DOHH2 (cell line): ENCODE measurements around the gene NLK.

Experiments
- H3F3A ChIP-seq: fragments of 200-600 bp; sonication (generic), shearing (Covaris generic); 2 replicates; pipeline ENCODE4 v1.6.0; 2016; ENCODE audit warnings: antibody characterized with exemption, mild to moderate bottlenecking; ENCODE audit not compliant: control insufficient read depth, insufficient read depth
- H3K27ac ChIP-seq: fragments of 200-600 bp; sonication (generic); 2 replicates; pipeline ENCODE4 v1.5.1; 2014; ENCODE audit warnings: low read depth, mild to moderate bottlenecking, low read length, moderate library complexity
- H3K27me3 ChIP-seq: fragments of 200-600 bp; sonication (generic); 2 replicates; pipeline ENCODE4 v1.6.1; 2014; ENCODE audit warnings: mild to moderate bottlenecking, low read length, mixed read lengths; ENCODE audit not compliant: control insufficient read depth
- H3K36me3 ChIP-seq: fragments of 200-600 bp; sonication (generic); 2 replicates; pipeline ENCODE4 v1.6.1; 2014; ENCODE audit warnings: mild to moderate bottlenecking, low read length, moderate library complexity, mixed read lengths; ENCODE audit not compliant: control insufficient read depth
- H3K4me1 ChIP-seq: fragments of 200-600 bp; sonication (generic); 2 replicates; pipeline ENCODE4 v1.6.1; 2014; ENCODE audit warnings: mild to moderate bottlenecking, low read length, mixed read lengths; ENCODE audit not compliant: control insufficient read depth
- H3K4me2 ChIP-seq: fragments of 200-600 bp; sonication (generic); 2 replicates; pipeline ENCODE4 v1.6.0; 2014; ENCODE audit warnings: mild to moderate bottlenecking, low read length, moderate library complexity
- H3K4me3 ChIP-seq: fragments of 200-600 bp; sonication (generic); 2 replicates; pipeline ENCODE4 v1.5.1; 2014; ENCODE audit warnings: mild to moderate bottlenecking, low read length, mixed read lengths
- H3K79me2 ChIP-seq: fragments of 200-600 bp; sonication (generic); 2 replicates; pipeline ENCODE4 v1.6.1; 2014; ENCODE audit warnings: mild to moderate bottlenecking, low read length, mixed read lengths; ENCODE audit not compliant: control insufficient read depth
- H3K9me2 ChIP-seq: fragments of 200-600 bp; sonication (generic); replicated peaks from 2 replicates; pipeline ENCODE4 v1.6.1; 2014; ENCODE audit warnings: mild to moderate bottlenecking, low read length, mixed read lengths; ENCODE audit not compliant: control insufficient read depth
- H3K9me3 ChIP-seq: fragments of 200-600 bp; sonication (generic); 2 replicates; pipeline ENCODE4 v1.6.1; 2014; ENCODE audit warnings: antibody characterized with exemption, low read length, mixed read lengths; ENCODE audit not compliant: control insufficient read depth, insufficient read depth
- H4K20me1 ChIP-seq: fragments of 200-600 bp; sonication (generic); 2 replicates; pipeline ENCODE4 v1.6.0; 2014; ENCODE audit warnings: low read depth, mild to moderate bottlenecking, antibody characterized with exemption, low read length, moderate library complexity; ENCODE audit not compliant: control insufficient read depth, insufficient read depth
- EZH2phosphoT487 ChIP-seq: fragments of 200-600 bp; sonication (generic); IDR thresholded peaks from 2 replicates; pipeline ENCODE4 v1.6.1; 2017; ENCODE audit warnings: borderline replicate concordance, mild to moderate bottlenecking, antibody characterized with exemption, low read length, moderate library complexity, mixed read lengths
- TF ChIP-seq, protein P1 (sequence below): fragments of 200-600 bp; sonication (generic); IDR thresholded peaks from one replicate; pipeline ENCODE4 v1.5.1; 2014; ENCODE audit warnings: antibody characterized with exemption, mild to moderate bottlenecking, low read depth, low read length; ENCODE audit not compliant: poor library complexity, severe bottlenecking

The NLK gene

DNA sequence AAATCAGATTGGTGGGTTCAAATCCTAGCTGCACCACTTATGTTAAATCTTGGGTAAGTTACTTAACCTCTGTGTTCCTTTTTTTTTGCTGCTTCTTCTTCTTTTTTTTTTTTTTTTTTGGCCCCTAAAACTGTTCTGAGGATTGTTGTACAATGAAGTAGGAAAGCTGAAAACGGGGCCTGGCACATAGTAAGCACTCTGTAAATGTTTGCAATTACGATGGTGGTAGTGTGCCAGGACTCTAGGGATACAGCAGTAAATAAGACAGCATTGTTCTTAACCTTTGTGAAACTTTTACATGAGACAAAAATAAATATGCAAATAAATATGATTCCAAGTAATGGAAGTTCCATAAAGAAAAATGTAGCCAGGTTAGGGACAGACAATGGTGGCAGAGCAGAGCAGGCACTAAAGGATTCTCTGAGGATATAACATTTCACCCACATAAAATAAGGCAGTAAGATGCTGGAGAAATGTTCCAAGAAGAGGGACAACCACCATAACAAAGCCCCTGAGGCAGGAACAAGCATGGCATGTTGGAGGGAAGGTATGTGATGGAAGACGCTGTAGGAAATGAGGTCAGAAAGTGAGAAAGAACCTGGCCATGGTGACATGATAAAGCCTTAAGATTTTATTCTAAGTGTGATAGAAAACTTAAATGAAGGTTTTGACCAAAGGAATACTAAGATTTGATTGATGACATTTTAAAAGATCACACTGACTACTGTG, 127.3 kb downstream of the NLK start:
- Histone ChIP-seq H3K27ac (no peak overlapping the region), H3K4me3 (no peak overlapping the region), H3K36me3 (peaks cover 41% of the 10 kb centered on the region), H3K27me3 (no peaks in the 10 kb centered on the region), H3K9me2 (no peaks in the 10 kb centered on the region), H3K9me3 (no peaks in the 10 kb centered on the region), H3K4me2 (no peak overlapping the region), H3K4me1 (peaks cover 23% of the 10 kb centered on the region), H4K20me1 (no peaks in the 10 kb centered on the region), H3F3A (no peaks in the 10 kb centered on the region), H3K79me2 (no peaks in the 10 kb centered on the region)
- TF ChIP-seq EZH2phosphoT487: no peak
- TF ChIP-seq, protein P1, sequence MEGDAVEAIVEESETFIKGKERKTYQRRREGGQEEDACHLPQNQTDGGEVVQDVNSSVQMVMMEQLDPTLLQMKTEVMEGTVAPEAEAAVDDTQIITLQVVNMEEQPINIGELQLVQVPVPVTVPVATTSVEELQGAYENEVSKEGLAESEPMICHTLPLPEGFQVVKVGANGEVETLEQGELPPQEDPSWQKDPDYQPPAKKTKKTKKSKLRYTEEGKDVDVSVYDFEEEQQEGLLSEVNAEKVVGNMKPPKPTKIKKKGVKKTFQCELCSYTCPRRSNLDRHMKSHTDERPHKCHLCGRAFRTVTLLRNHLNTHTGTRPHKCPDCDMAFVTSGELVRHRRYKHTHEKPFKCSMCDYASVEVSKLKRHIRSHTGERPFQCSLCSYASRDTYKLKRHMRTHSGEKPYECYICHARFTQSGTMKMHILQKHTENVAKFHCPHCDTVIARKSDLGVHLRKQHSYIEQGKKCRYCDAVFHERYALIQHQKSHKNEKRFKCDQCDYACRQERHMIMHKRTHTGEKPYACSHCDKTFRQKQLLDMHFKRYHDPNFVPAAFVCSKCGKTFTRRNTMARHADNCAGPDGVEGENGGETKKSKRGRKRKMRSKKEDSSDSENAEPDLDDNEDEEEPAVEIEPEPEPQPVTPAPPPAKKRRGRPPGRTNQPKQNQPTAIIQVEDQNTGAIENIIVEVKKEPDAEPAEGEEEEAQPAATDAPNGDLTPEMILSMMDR: no peak

DNA sequence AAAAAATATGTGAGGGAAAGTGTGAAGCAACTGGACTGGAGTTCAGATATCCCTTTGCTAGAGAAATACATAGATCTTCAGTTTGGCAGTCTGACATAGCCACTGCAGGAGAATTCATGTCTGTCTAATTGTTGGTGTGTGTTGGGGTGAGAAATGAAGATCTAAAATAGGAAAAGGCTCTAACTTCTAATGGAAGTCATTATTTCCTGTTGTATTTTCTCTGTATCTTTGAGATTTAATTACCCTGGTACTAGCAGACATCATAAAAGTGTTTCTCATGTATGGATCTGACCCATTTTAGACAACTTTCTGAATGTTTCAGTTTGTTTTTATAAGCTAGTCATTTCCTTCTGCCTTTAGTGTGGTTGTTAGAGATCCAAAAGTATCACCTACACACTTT, 128.3 kb downstream of the NLK start:
- no peaks in the 10 kb centered on the region for H3K9me2 ChIP-seq
- no peaks in the 10 kb centered on the region for H3K27me3 ChIP-seq
- no peak overlapping the region for H3K4me3 ChIP-seq
- no peak overlapping the region for H3K27ac ChIP-seq
- H3K79me2 ChIP-seq: no peaks in the 10 kb centered on the region
- no peaks in the 10 kb centered on the region for H3K9me3 ChIP-seq
- no peak overlapping the region for H3K4me2 ChIP-seq
- H3F3A ChIP-seq: no peaks in the 10 kb centered on the region
- H3K36me3 ChIP-seq: peaks cover 37% of the 10 kb centered on the region
- TF ChIP-seq, protein P1: no peak
- no peak for TF ChIP-seq EZH2phosphoT487
- H4K20me1 ChIP-seq: no peaks in the 10 kb centered on the region
- H3K4me1 ChIP-seq: peaks cover 23% of the 10 kb centered on the region

DNA sequence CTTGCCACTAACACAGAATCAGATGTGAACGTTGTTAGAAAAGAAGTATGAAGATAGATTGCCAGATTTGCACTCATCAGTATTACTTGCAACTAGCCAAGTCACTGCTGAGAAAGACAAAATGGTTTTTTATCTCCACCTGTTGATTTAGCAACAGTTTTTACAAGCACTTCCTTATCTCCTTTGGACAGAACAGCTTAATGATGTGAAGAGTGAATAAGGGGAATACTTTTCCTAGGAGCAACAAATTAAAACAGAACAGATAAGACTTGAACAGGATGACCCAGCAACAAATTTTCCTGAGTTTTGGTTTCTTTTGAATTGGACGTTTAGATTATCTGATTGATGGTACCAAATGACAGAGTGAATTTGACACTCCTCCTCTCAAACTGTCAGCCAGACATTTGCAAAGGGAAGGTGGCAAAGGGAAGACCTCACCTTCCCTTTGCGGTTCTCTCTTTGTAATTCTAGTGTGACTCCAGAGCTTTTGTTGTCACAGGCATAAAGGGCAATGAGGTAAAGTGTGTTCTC, 130.6 kb downstream of the NLK start:
- Histone ChIP-seq H3K9me3 (no peaks in the 10 kb centered on the region), H3K79me2 (no peaks in the 10 kb centered on the region), H3F3A (no peaks in the 10 kb centered on the region), H4K20me1 (no peaks in the 10 kb centered on the region), H3K27ac (no peak overlapping the region), H3K36me3 (peaks cover 37% of the 10 kb centered on the region), H3K9me2 (no peaks in the 10 kb centered on the region), H3K4me3 (no peak overlapping the region), H3K4me1 (peaks cover 23% of the 10 kb centered on the region), H3K27me3 (no peaks in the 10 kb centered on the region), H3K4me2 (no peak overlapping the region)
- TF ChIP-seq EZH2phosphoT487: no peak
- TF ChIP-seq, protein P1: no peak
